Iris pigment epithelial cell (primary cell): ENCODE results near the gene TEX264.
"Not testable (repeated sequence)": the region's sequence is repeated elsewhere in the genome, so short reads cannot be mapped to it uniquely, and the experiment has no call there.

Experiments used
- DNase-seq: peaks from one replicate; pipeline ENCODE4 v3.0.0-alpha.2; 2011; ENCODE audit warnings: low read depth

The TEX264 gene

GRCh38 chr3:51670823-51671733, at the start of gene TEX264:
Gene TEX264, plus strand, starts transcription at chr3:51671252. Its CDS starts 3,053 bp downstream, at chr3:51674305.
- DNase-seq = peak; percentile 81

- DNase-seq = no peak
Measured at GRCh38 chr3:51622413-51622812, 48.6 kb upstream of the TEX264 start.

GRCh38 chr3:51622868-51623267, 48.2 kb upstream of the TEX264 start:
- peak; percentile 54 for DNase-seq

GRCh38 chr3:51630513-51630912, 40.5 kb upstream of the TEX264 start:
- no peak for DNase-seq

- DNase-seq = no peak
Measured at GRCh38 chr3:51637144-51637940, 33.7 kb upstream of the TEX264 start.

- DNase-seq = peak; percentile 79
Measured at GRCh38 chr3:51637941-51638471, 33.0 kb upstream of the TEX264 start.

GRCh38 chr3:51642462-51642861, 28.6 kb upstream of the TEX264 start:
- peak; percentile 25 for DNase-seq

- DNase-seq = peak; percentile 52
Measured at GRCh38 chr3:51646091-51646490, 25.0 kb upstream of the TEX264 start.

GRCh38 chr3:51652103-51652502, 18.9 kb upstream of the TEX264 start:
- DNase-seq = not testable (repeated sequence)

- DNase-seq = not testable (repeated sequence)
Measured at GRCh38 chr3:51653409-51653808, 17.6 kb upstream of the TEX264 start.

- no peak for DNase-seq
Measured at GRCh38 chr3:51657234-51657633, 13.8 kb upstream of the TEX264 start.

- no peak for DNase-seq
Measured at GRCh38 chr3:51659942-51660341, 11.1 kb upstream of the TEX264 start.

- DNase-seq = no peak
Measured at GRCh38 chr3:51662456-51662855, 8.6 kb upstream of the TEX264 start.

- no peak for DNase-seq
Measured at GRCh38 chr3:51668756-51669155, 2.3 kb upstream of the TEX264 start.

- DNase-seq = peak; percentile 83
Measured at GRCh38 chr3:51669241-51670052, 1.6 kb upstream of the TEX264 start.

- no peak for DNase-seq
Measured at GRCh38 chr3:51670053-51670822, 814 bp upstream of the TEX264 start.

GRCh38 chr3:51671734-51672475, 853 bp downstream of the TEX264 start:
- peak; percentile 67 for DNase-seq

- no peak for DNase-seq
Measured at GRCh38 chr3:51673181-51673801, 2.2 kb downstream of the TEX264 start.

GRCh38 chr3:51673802-51674654, 3.0 kb downstream of the TEX264 start:
- no peak for DNase-seq
